RWPE1 (cell line): ENCODE data around the gene NMT2.

Experiments
- CTCF ChIA-PET: fragments of 350-600 bp; sonication (Branson Sonifier 250); formaldehyde crosslinking; extraction: SDS; loops from one replicate; lab custom pipeline; 2021; lab: Yijun Ruan, JAX
- POLR2A ChIA-PET: fragments of 400-600 bp; formaldehyde crosslinking; extraction: SDS; loops from one replicate; lab custom pipeline; 2020; ENCODE audit warnings: antibody characterized with exemption; ENCODE audit not compliant: low non-redundant PET; lab: Yijun Ruan, JAX
- DNase-seq: peaks from one replicate; pipeline ENCODE4 v3.0.0; 2012; ENCODE audit warnings: low spot score
- H3K27ac ChIP-seq: fragments of 450-650 bp; 2 replicates; pipeline ENCODE4 v1.5.1; 2017
- TF ChIP-seq, protein P1 (sequence below): fragments of 450-650 bp; conservative IDR thresholded peaks from 2 replicates; pipeline ENCODE4 v1.5.1; 2017; ENCODE audit warnings: low read depth, mild to moderate bottlenecking

Gene NMT2

DNA sequence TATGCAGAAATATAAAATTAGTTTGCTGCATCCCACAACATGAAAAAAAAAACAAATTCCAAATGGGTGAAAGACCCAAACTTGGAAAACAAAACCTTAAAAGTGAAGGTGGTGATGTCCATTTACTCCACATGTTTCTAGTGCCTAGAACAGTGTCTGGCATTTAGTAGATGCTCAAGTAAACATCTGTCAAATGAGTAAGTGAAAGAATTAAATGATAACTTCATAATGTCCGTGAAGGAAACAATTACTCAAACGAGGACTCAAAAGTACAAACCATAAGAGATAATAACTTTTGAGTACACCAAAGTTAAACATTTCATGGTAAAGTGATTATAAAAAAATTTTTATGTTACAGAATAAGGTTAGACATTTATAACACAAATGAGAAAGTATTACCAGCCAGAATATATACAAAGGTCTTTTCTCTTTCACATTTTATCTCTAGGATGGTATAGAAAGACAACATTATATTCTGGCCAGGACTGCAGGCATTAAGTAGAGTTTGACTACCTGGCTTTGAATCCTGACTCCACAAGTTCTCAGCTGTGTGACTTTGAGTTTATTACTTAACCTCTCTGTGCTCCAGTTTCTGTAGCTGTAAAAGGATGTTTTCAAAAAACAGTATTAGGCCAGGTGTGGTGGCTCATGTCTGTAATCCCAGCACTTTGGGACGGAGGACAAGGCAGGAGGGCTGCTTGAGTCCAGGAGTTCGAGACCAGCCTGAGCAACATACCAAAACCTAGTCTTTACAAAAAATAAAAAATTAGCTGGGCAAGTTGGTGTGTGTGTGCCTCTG lies 20.7 kb downstream of the NMT2 start:
- no peak for DNase-seq
- TF ChIP-seq, protein P1, sequence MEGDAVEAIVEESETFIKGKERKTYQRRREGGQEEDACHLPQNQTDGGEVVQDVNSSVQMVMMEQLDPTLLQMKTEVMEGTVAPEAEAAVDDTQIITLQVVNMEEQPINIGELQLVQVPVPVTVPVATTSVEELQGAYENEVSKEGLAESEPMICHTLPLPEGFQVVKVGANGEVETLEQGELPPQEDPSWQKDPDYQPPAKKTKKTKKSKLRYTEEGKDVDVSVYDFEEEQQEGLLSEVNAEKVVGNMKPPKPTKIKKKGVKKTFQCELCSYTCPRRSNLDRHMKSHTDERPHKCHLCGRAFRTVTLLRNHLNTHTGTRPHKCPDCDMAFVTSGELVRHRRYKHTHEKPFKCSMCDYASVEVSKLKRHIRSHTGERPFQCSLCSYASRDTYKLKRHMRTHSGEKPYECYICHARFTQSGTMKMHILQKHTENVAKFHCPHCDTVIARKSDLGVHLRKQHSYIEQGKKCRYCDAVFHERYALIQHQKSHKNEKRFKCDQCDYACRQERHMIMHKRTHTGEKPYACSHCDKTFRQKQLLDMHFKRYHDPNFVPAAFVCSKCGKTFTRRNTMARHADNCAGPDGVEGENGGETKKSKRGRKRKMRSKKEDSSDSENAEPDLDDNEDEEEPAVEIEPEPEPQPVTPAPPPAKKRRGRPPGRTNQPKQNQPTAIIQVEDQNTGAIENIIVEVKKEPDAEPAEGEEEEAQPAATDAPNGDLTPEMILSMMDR = no peak
- H3K27ac ChIP-seq = no peak overlapping the region
- CTCF ChIA-PET = no interaction called here
- POLR2A ChIA-PET = no interaction called here

DNA sequence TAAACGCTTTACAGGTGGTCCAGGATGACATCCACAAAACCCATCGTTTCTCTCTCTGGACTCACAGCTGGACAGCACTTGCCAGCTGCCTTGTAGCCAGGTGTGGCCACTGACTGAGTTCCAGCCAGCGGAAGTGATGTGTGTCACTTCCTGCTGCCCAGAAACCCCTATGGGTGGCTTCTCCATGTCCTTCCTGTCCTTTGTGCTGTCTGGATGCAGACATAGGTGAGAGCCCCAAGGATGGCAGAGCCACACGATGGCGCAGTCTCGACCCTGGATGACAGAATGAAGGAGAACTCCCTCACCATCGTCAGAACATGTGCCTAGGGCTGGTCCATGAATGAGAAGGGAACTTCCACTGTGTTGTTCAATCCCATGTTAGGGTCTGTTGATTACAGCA lies 22.1 kb downstream of the NMT2 start:
- TF ChIP-seq, protein P1 = no peak
- ChIA-PET CTCF (no interaction called here), POLR2A (no interaction called here)
- H3K27ac ChIP-seq = no peak overlapping the region
- no peak for DNase-seq

DNA sequence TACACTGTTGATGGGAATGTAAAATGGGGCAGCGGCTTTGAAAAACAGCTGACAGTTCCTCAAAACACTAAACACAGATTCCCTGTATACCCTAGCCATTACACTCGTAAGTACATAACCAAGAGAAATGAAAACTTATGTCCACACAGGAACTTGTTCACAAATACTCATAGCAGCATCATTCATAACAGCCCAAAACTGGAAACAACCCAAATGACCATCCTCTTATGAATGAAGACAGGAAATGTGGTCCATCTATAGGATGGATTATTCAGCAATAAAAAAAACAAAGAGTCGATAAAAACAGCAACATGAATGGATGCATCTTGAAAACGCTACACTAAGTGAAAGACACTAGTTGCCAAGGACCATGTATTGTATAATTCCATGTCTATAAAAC lies 23.7 kb downstream of the NMT2 start:
- no peak for DNase-seq
- H3K27ac ChIP-seq = no peak overlapping the region
- ChIA-PET POLR2A (no interaction called here), CTCF (no interaction called here)
- TF ChIP-seq, protein P1 = no peak

DNA sequence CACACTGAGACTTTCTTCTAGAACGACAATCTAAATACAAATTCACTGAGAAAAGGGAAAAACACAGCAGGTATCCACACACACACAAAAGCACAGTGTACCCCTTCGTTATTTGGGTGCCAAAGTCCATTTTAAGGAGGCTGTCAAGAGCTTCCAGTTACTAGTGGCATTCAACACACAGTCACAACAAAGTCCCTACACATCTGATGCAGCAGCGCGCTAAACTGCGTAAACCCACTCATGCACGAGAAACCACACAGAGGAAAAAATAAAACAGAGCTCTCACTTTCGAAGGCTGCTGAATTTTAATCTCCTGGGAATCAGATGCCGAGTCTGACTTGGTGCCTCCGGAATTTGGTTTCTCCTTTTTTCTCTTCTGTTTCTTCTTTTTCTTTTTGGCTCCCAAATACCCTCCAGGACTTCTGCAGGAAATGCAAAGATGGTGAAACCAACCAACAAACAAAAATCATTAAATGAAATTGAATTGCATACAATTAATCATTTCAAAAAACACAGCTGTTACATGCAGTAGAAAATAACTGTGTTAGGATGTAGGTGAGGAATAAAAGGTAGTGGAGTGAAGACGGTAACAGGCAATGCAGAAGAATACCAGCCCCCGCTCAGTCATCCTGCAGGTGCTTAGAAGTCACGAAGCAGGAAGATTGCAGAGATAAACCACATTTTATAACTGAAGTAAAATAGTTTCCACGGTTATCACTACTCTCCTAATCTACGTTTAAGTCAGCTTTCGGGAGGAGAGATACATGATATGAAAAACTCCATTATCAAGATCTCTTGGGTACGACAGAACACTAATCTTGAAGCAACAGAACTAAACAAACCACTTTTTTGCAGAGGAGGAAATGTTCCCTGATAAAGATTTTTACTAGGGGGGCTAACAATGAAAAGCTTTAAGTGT lies 27.1 kb downstream of the NMT2 start:
- no peak for DNase-seq
- POLR2A ChIA-PET = no interaction called here
- CTCF ChIA-PET = interaction anchor here (0.6 kb wide), 1 partner anchor 1678 kb away, joined by 6 read pairs; no protein-coding TSS in a partner anchor
- H3K27ac ChIP-seq = no peak overlapping the region
- TF ChIP-seq, protein P1 = no peak

DNA sequence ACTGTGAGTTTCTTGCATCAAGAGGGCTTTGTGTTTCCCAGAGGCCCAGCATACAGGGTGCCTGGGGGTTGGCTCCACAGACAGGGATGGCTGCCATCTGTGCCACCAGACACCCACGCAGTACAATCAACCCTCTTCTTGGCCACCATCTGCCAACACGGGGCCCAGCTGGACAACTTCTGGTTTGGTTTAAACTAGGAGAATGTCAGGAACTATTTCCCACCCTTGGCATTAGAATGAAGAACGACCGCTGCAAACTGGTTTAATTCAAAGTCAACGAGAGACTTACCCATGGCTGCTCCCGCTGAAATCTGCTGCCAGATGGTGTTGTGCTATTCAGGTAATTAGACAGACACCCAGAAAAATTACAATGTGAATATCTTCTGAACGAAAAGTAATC lies 27.8 kb downstream of the NMT2 start:
- no peak for DNase-seq
- CTCF ChIA-PET = no interaction called here

DNA sequence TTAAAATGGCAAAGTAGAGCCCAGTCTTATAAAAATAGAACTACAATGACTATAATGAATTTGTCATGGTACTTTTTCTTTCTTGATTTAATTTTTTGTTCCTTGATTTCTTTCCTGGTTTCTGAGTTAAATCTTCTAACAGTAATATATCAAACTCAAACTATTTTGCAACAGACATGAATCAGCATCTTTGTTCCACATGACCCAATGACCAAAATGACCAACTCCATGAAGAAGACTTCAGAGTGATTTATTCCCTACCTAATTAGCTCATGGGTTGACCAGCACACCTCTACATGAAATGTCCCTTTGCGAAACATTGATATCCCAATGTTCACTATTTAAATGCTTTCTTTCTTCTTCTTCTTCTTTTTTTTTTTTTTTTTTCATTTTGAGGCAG lies 30.9 kb downstream of the NMT2 start:
- TF ChIP-seq, protein P1 = no peak
- H3K27ac ChIP-seq = no peak overlapping the region
- CTCF ChIA-PET = no interaction called here
- POLR2A ChIA-PET = no interaction called here
- DNase-seq = no peak

More for the DNA sequence above, 27.8 kb downstream of the NMT2 start:
- POLR2A ChIA-PET = no interaction called here
- no peak overlapping the region for H3K27ac ChIP-seq
- TF ChIP-seq, protein P1 = no peak
